Activated T-helper 1 cell treated with anti-CD3 and anti-CD28 coated beads, Interleukin-12 subunit alpha, Interleukin-12 subunit beta, Interleukin-2, Interleukin-4 antibody, amounts not matched to agents 30 ng/mL and 10 ng/mL and 1 ng/mL, durations not matched to agents 14 hours and 24 hours and 36 hours (primary cell): ENCODE measurements around the gene MMP28. TPM values are rescaled to one million over a fixed set of nuclear protein-coding genes. Genes with fewer than 3 reads are reported as not detected.

Source experiments
- DNase-seq: peaks from one replicate; pipeline ENCODE4 v3.0.0; 2021; ENCODE audit warnings: low spot score
- H3K27ac Mint-ChIP-seq: one replicate; pipeline ENCODE4 v1.8.0; 2021; ENCODE audit warnings: mild to moderate bottlenecking, mixed read lengths
- H3K27me3 Mint-ChIP-seq: one replicate; pipeline ENCODE4 v1.8.0; 2022; ENCODE audit warnings: mild to moderate bottlenecking, moderate library complexity, mixed read lengths; ENCODE audit not compliant: insufficient read depth
- H3K36me3 Mint-ChIP-seq: one replicate; pipeline ENCODE4 v1.8.0; 2021; ENCODE audit warnings: low read depth, mixed read lengths
- H3K4me1 Mint-ChIP-seq: one replicate; pipeline ENCODE4 v1.8.0; 2021; ENCODE audit warnings: low read depth, mixed read lengths
- H3K4me3 Mint-ChIP-seq: one replicate; pipeline ENCODE4 v1.8.0; 2021; ENCODE audit warnings: mild to moderate bottlenecking, moderate library complexity, mixed read lengths
- H3K9me3 Mint-ChIP-seq: one replicate; pipeline ENCODE4 v1.8.0; 2021; ENCODE audit warnings: mixed read lengths
- intact Hi-C: fragments of 100-400 bp; cut with micrococcal nuclease; formaldehyde crosslinking; loops from one replicate; pipeline ENCODE4 v1.15.1; 2024
- total RNA-seq: library from RNA; stranded (reverse); gene quantifications from 2 replicates; pipeline ENCODE4 v1.2.3, GENCODE V29; 2022

The MMP28 gene
- total RNA-seq, 1 donor from 2014 or later = not detected

- Mint-ChIP-seq H3K9me3 (no peaks in the 10 kb centered on the region), H3K27me3 (peaks cover 69% of the 10 kb centered on the region), H3K36me3 (no peaks in the 10 kb centered on the region), H3K4me3 (no peak overlapping the region), H3K27ac (no peak overlapping the region), H3K4me1 (peaks cover 8% of the 10 kb centered on the region)
- intact Hi-C loops = no loop called here
- DNase-seq = no peak
These were observed 2.2 kb downstream of the MMP28 start for GRCh38 chr17:35793257-35793656.

GRCh38 chr17:35791681-35792350 lies 3.6 kb downstream of the MMP28 start:
- no peak for DNase-seq
- intact Hi-C loops = no loop called here
- Mint-ChIP-seq H3K9me3 (no peaks in the 10 kb centered on the region), H3K4me3 (no peak overlapping the region), H3K4me1 (peaks cover 8% of the 10 kb centered on the region), H3K27me3 (peaks cover 67% of the 10 kb centered on the region), H3K36me3 (no peaks in the 10 kb centered on the region), H3K27ac (no peak overlapping the region)

GRCh38 chr17:35790841-35791240 lies 4.6 kb downstream of the MMP28 start:
- H3K4me1 Mint-ChIP-seq = peaks cover 2% of the 10 kb centered on the region
- no peak overlapping the region for H3K4me3 Mint-ChIP-seq
- no peak for DNase-seq
- peaks cover 63% of the 10 kb centered on the region for H3K27me3 Mint-ChIP-seq
- H3K9me3 Mint-ChIP-seq = no peaks in the 10 kb centered on the region
- no peak overlapping the region for H3K27ac Mint-ChIP-seq
- intact Hi-C loops = no loop called here
- H3K36me3 Mint-ChIP-seq = no peaks in the 10 kb centered on the region

GRCh38 chr17:35788477-35789368 lies 6.7 kb downstream of the MMP28 start:
- Mint-ChIP-seq H3K27ac (no peak overlapping the region), H3K4me3 (no peak overlapping the region), H3K36me3 (no peaks in the 10 kb centered on the region), H3K4me1 (no peaks in the 10 kb centered on the region), H3K27me3 (peaks cover 49% of the 10 kb centered on the region), H3K9me3 (no peaks in the 10 kb centered on the region)
- no peak for DNase-seq
- intact Hi-C loops = no loop called here

GRCh38 chr17:35786941-35787432 lies 8.5 kb downstream of the MMP28 start:
- Mint-ChIP-seq H3K4me3 (no peak overlapping the region), H3K27me3 (peaks cover 31% of the 10 kb centered on the region), H3K9me3 (no peaks in the 10 kb centered on the region), H3K36me3 (no peaks in the 10 kb centered on the region), H3K4me1 (no peaks in the 10 kb centered on the region), H3K27ac (no peak overlapping the region)
- intact Hi-C loops = no loop called here
- DNase-seq = no peak

GRCh38 chr17:35784895-35785294 lies 10.5 kb downstream of the MMP28 start:
- Mint-ChIP-seq H3K4me3 (no peak overlapping the region), H3K9me3 (no peaks in the 10 kb centered on the region), H3K27ac (no peak overlapping the region), H3K4me1 (no peaks in the 10 kb centered on the region), H3K36me3 (no peaks in the 10 kb centered on the region), H3K27me3 (peaks cover 20% of the 10 kb centered on the region)
- intact Hi-C loops = no loop called here
- no peak for DNase-seq

GRCh38 chr17:35780950-35781349 lies 14.5 kb downstream of the MMP28 start:
- Mint-ChIP-seq H3K4me1 (no peaks in the 10 kb centered on the region), H3K4me3 (no peak overlapping the region), H3K27me3 (peaks cover 6% of the 10 kb centered on the region), H3K27ac (no peak overlapping the region), H3K9me3 (no peaks in the 10 kb centered on the region), H3K36me3 (no peaks in the 10 kb centered on the region)
- no peak for DNase-seq
- intact Hi-C loops = no loop called here

GRCh38 chr17:35778641-35779196 lies 16.7 kb downstream of the MMP28 start:
- Mint-ChIP-seq H3K4me3 (no peak overlapping the region), H3K4me1 (no peaks in the 10 kb centered on the region), H3K9me3 (no peaks in the 10 kb centered on the region), H3K36me3 (no peaks in the 10 kb centered on the region), H3K27me3 (peaks cover 12% of the 10 kb centered on the region), H3K27ac (no peak overlapping the region)
- intact Hi-C loops = no loop called here
- DNase-seq = no peak

- Mint-ChIP-seq H3K9me3 (no peaks in the 10 kb centered on the region), H3K27me3 (peaks cover 18% of the 10 kb centered on the region), H3K36me3 (no peaks in the 10 kb centered on the region), H3K4me3 (no peak overlapping the region), H3K4me1 (no peaks in the 10 kb centered on the region), H3K27ac (no peak overlapping the region)
- intact Hi-C loops = no loop called here
- no peak for DNase-seq
These were observed 19.9 kb downstream of the MMP28 start for GRCh38 chr17:35775583-35775982.

- intact Hi-C loops = no loop called here
- H3K27me3 Mint-ChIP-seq = peaks cover 20% of the 10 kb centered on the region
- no peaks in the 10 kb centered on the region for H3K36me3 Mint-ChIP-seq
- no peaks in the 10 kb centered on the region for H3K4me1 Mint-ChIP-seq
- H3K27ac Mint-ChIP-seq = no peak overlapping the region
- no peak for DNase-seq
- H3K9me3 Mint-ChIP-seq = no peaks in the 10 kb centered on the region
- no peak overlapping the region for H3K4me3 Mint-ChIP-seq
These were observed 20.4 kb downstream of the MMP28 start for GRCh38 chr17:35775039-35775438.

GRCh38 chr17:35774499-35774898 lies 20.9 kb downstream of the MMP28 start:
- Mint-ChIP-seq H3K4me1 (no peaks in the 10 kb centered on the region), H3K27me3 (peaks cover 20% of the 10 kb centered on the region)

GRCh38 chr17:35773679-35774425 lies 21.6 kb downstream of the MMP28 start:
- H3K36me3 Mint-ChIP-seq = no peaks in the 10 kb centered on the region

More at GRCh38 chr17:35774499-35774898, 20.9 kb downstream of the MMP28 start:
- Mint-ChIP-seq H3K36me3 (no peaks in the 10 kb centered on the region), H3K27ac (no peak overlapping the region), H3K4me3 (no peak overlapping the region), H3K9me3 (no peaks in the 10 kb centered on the region)
- DNase-seq = no peak
- intact Hi-C loops = no loop called here

More at GRCh38 chr17:35773679-35774425, 21.6 kb downstream of the MMP28 start:
- intact Hi-C loops = no loop called here
- no peak for DNase-seq
- Mint-ChIP-seq H3K9me3 (no peaks in the 10 kb centered on the region), H3K27ac (no peak overlapping the region), H3K4me3 (no peak overlapping the region), H3K4me1 (no peaks in the 10 kb centered on the region), H3K27me3 (peaks cover 20% of the 10 kb centered on the region)
